Naive thymus-derived CD8-positive, alpha-beta T cell (primary cell): ENCODE measurements around the gene PCIF1. TPM values are rescaled to one million over a fixed set of nuclear protein-coding genes. Genes with fewer than 3 reads are reported as not detected.

Experiments used
- ATAC-seq, 2 donors: fragments of 150-1000 bp; cut with Tn5 transposase in 1 of 2; sonication (Bioruptor Pico), chemical (Tn5 transposase) in 1 of 2; 1 replicate in 1 of 2; 2 replicates in 1 of 2; pipeline ENCODE4 v1.10.0; 2021; ENCODE audit warnings: mild to moderate bottlenecking in 2 of 2, moderate library complexity in 2 of 2
- POLR2A ChIA-PET: fragments of 350-600 bp; sonication (Branson Sonifier 250); formaldehyde crosslinking; loops from one replicate; lab custom pipeline; 2021; ENCODE audit warnings: antibody characterized with exemption; lab: Charles Lee
- DNase-seq, 10 donors: peaks; one replicate each; pipeline versions ENCODE4 v3.0.0 to v3.0.0-alpha.2; 2020 to 2022
- H3K27ac Mint-ChIP-seq, 10 donors: one replicate each; pipeline ENCODE4 v1.8.0; 2020 to 2022; ENCODE audit warnings: mild to moderate bottlenecking in 10 of 10, mixed read lengths in 10 of 10, moderate library complexity in 4 of 10, inconsistent platforms in 1 of 10
- H3K27me3 Mint-ChIP-seq, 5 donors: one replicate each; pipeline ENCODE4 v1.8.0; 2021 to 2022; ENCODE audit warnings: mixed read lengths in 5 of 5
- H3K36me3 Mint-ChIP-seq, 3 donors: one replicate each; pipeline ENCODE4 v1.8.0; 2020 to 2022; ENCODE audit warnings: mixed read lengths in 3 of 3, mild to moderate bottlenecking in 2 of 3, inconsistent platforms in 1 of 3
- H3K4me1 Mint-ChIP-seq, 4 donors: one replicate each; pipeline ENCODE4 v1.8.0; 2021 to 2022; ENCODE audit warnings: mixed read lengths in 4 of 4
- H3K4me3 Mint-ChIP-seq, 10 donors: one replicate each; pipeline ENCODE4 v1.8.0; 2020 to 2022; ENCODE audit warnings: mild to moderate bottlenecking in 10 of 10, mixed read lengths in 10 of 10, moderate library complexity in 6 of 10, inconsistent platforms in 1 of 10
- H3K9me3 Mint-ChIP-seq, 9 donors: one replicate each; pipeline ENCODE4 v1.8.0; 2020 to 2022; ENCODE audit warnings: mixed read lengths in 9 of 9, mild to moderate bottlenecking in 3 of 9, inconsistent platforms in 1 of 9, moderate library complexity in 1 of 9
- polyA plus RNA-seq, 3 donors: library from polyadenylated mRNA; unstranded; fragments of 300-500 nt; fragmentation: Illumina TruSeq; gene quantifications; one replicate each; pipeline ENCODE4 v1.2.3, GENCODE V29; 2021
- total RNA-seq, 8 experiments: library from RNA in 2 of 8; stranded (reverse) in 2 of 8; gene quantifications; one replicate each; pipeline ENCODE4 v1.2.3 and lab custom pipeline; 2021 to 2026

PCIF1 gene
- total and polyA plus RNA-seq, 5 experiments from 2014 or later: 60.8 to 94.2 (median 78.7) TPM

GRCh38 chr20:45967551-45968080 is 33.1 kb downstream of the PCIF1 start:
- DNase-seq: no peak

DNA sequence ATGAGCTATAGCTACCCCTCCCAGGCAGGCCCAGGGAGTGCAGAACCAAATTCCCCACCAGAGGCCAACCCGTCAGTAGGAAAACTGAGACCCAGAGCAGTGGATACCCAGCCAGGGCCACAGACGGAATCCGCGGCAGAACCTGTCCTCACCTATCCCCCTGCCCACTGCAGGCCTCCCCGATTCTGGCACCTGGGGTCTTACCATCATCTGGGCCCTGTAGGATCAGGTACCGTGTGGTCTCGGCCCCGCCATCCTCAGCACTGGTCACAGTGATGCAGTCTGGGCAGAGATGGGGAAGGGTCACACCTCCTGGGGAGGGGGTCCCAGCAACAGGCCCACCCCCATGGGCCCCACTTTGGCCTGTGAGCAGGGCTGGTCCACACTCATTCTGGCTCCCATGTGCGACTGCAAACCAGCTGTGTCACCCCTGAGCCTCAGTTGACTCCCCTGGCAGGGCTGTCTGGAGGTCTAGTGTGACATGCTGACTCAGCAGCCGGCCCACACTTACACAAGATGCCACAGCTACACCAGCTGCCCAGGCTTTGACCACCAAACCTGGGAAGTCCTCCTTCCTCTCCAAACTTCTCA is 33.7 kb downstream of the PCIF1 start:
- peak overlapping the region in 3 of 10 donors; percentile 9 to 20 (median 18) for H3K27ac Mint-ChIP-seq
- peaks cover 0 to 4% (median 0%) of the 10 kb centered on the region in 9 donors for H3K9me3 Mint-ChIP-seq
- no peak for DNase-seq
- peaks cover 0 to 5% (median 0%) of the 10 kb centered on the region in 5 donors for H3K27me3 Mint-ChIP-seq
- H3K36me3 Mint-ChIP-seq: peaks cover 0 to 50% (median 0%) of the 10 kb centered on the region in 3 donors
- H3K4me3 Mint-ChIP-seq: no peak overlapping the region
- POLR2A ChIA-PET: interaction anchor here (4.2 to 8.6 kb wide), 2 partner anchors 15 to 32 kb away, joined by 23 to 216 read pairs; partner anchors contain the start of gene PCIF1
- ATAC-seq: no peak
- peaks cover 12 to 27% (median 23%) of the 10 kb centered on the region in 4 donors for H3K4me1 Mint-ChIP-seq

More at GRCh38 chr20:45967551-45968080, 33.1 kb downstream of the PCIF1 start:
- no peak for ATAC-seq
- H3K27me3 Mint-ChIP-seq: peaks cover 0 to 5% (median 0%) of the 10 kb centered on the region in 5 donors
- no peak overlapping the region for H3K27ac Mint-ChIP-seq
- peaks cover 0 to 55% (median 0%) of the 10 kb centered on the region in 3 donors for H3K36me3 Mint-ChIP-seq
- no peak overlapping the region for H3K4me3 Mint-ChIP-seq
- POLR2A ChIA-PET: no interaction called here
- peaks cover 13 to 27% (median 21%) of the 10 kb centered on the region in 4 donors for H3K4me1 Mint-ChIP-seq
- H3K9me3 Mint-ChIP-seq: peaks cover 0 to 4% (median 0%) of the 10 kb centered on the region in 9 donors

- peak overlapping the region in 6 of 10 donors; percentile 29 to 100 (median 85) for H3K27ac Mint-ChIP-seq
- DNase-seq (no peak), ATAC-seq (no peak)
- POLR2A ChIA-PET: interaction anchor here (0.7 to 8.6 kb wide), 9 partner anchors 8 to 112 kb away, joined by 3 to 216 read pairs (median 9); partner anchors contain the start of genes ACOT8, CTSA, NEURL2 and PCIF1
- H3K27me3 Mint-ChIP-seq: peaks cover 0 to 5% (median 0%) of the 10 kb centered on the region in 5 donors
- H3K4me1 Mint-ChIP-seq: peaks cover 12 to 26% (median 23%) of the 10 kb centered on the region in 4 donors
- H3K4me3 Mint-ChIP-seq: peak overlapping the region in 4 of 10 donors; percentile 12 to 98 (median 56)
- peaks cover 0 to 4% (median 0%) of the 10 kb centered on the region in 9 donors for H3K9me3 Mint-ChIP-seq
- H3K36me3 Mint-ChIP-seq: peaks cover 0 to 42% (median 0%) of the 10 kb centered on the region in 3 donors
These were observed 34.6 kb downstream of the PCIF1 start for GRCh38 chr20:45968801-45969711.

GRCh38 chr20:45969712-45970634 is 35.5 kb downstream of the PCIF1 start:
- ATAC-seq (no peak), DNase-seq (peak in 3 of 10 donors; percentile 21 to 31 (median 23))
- peak overlapping the region; percentile 89 to 98 (median 95) for H3K4me3 Mint-ChIP-seq
- peaks cover 12 to 26% (median 23%) of the 10 kb centered on the region in 4 donors for H3K4me1 Mint-ChIP-seq
- POLR2A ChIA-PET: interaction anchor here (0.6 to 8.6 kb wide), 21 partner anchors 8 to 964 kb away, joined by 3 to 216 read pairs (median 5); partner anchors contain the start of genes ACOT8, CTSA, DNTTIP1 and NEURL2
- H3K36me3 Mint-ChIP-seq: peaks cover 0 to 36% (median 0%) of the 10 kb centered on the region in 3 donors
- peak overlapping the region; percentile 86 to 100 (median 100) for H3K27ac Mint-ChIP-seq
- H3K9me3 Mint-ChIP-seq: peaks cover 0 to 4% (median 0%) of the 10 kb centered on the region in 9 donors
- peaks cover 0 to 5% (median 0%) of the 10 kb centered on the region in 5 donors for H3K27me3 Mint-ChIP-seq

DNA sequence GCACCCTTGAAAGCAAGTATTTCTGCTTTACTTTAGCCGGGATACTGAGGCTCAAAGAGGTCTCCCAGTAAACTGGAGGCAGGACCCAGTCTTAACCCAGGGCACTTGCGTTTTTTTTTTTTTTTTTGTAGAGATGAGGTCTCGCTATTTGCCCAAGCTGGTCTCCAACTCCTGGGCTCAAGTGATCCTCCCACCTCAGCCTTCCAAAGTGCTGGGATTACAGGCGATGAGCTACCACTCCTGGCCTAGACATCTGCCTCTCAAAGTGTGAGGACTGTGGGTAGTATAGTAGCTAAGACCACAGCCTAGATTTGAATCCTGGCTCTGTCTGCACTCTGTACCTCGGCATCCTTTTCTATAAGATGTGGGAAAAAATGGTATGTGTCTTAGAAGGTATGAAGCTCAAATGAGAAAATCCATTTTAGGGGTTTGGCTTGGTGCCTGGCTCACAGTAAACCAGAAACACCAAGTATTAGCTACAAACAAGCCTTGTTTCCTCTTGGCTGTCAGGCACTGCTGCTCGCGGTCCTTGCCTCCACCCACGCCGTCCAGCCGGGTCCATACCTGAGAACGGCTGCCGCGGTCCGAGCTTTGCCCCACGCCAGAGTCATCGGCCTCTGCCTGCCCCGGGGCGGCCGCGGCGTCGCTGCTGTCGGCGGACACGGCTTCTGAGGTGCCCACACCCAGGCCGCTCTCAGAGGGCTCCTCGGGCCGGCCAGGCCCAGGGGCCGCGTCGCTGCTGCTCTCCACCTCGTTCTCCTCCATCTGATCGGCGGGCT is 36.4 kb downstream of the PCIF1 start:
- POLR2A ChIA-PET: interaction anchor here (0.6 to 8.6 kb wide), 28 partner anchors 9 to 965 kb away, joined by 3 to 216 read pairs (median 4); partner anchors contain the start of genes ACOT8, CTSA, DNTTIP1 and NEURL2
- H3K27ac Mint-ChIP-seq: peak overlapping the region; percentile 86 to 100 (median 100)
- H3K4me1 Mint-ChIP-seq: peaks cover 12 to 26% (median 23%) of the 10 kb centered on the region in 4 donors
- peaks cover 0 to 5% (median 0%) of the 10 kb centered on the region in 5 donors for H3K27me3 Mint-ChIP-seq
- peaks cover 0 to 4% (median 0%) of the 10 kb centered on the region in 9 donors for H3K9me3 Mint-ChIP-seq
- peak; percentile 11 to 21 for ATAC-seq
- H3K4me3 Mint-ChIP-seq: peak overlapping the region; percentile 89 to 98 (median 95)
- DNase-seq: peak in 8 of 10 donors; percentile 17 to 58 (median 35)
- peaks cover 0 to 29% (median 0%) of the 10 kb centered on the region in 3 donors for H3K36me3 Mint-ChIP-seq

DNA sequence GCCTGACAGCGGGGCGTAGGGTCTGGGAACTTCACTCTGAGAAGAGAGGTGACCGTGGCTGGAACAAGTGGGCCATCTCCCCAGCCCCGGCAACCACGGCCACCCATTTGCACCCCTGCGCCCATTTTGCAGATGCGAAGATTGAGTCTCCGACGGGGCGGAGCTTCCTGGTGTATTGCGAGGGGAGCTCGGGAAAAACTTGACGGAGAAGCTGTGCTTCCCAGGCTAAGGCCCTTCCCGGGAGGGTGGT is 36.9 kb downstream of the PCIF1 start:
- DNase-seq (no peak), ATAC-seq (peak in 1 of 2 donors; percentile 1)
- Mint-ChIP-seq H3K27ac (peak overlapping the region; percentile 84 to 100 (median 100)), H3K36me3 (peaks cover 0 to 26% (median 0%) of the 10 kb centered on the region in 3 donors), H3K4me1 (peaks cover 12 to 26% (median 23%) of the 10 kb centered on the region in 4 donors), H3K9me3 (peaks cover 0 to 4% (median 0%) of the 10 kb centered on the region in 9 donors), H3K27me3 (peaks cover 0 to 5% (median 0%) of the 10 kb centered on the region in 5 donors), H3K4me3 (peak overlapping the region; percentile 89 to 98 (median 95))
- POLR2A ChIA-PET: interaction anchor here (0.7 to 8.6 kb wide), 23 partner anchors 12 to 1386 kb away, joined by 3 to 216 read pairs (median 5); partner anchors contain the start of genes ACOT8, CTSA, DNTTIP1 and NEURL2

DNA sequence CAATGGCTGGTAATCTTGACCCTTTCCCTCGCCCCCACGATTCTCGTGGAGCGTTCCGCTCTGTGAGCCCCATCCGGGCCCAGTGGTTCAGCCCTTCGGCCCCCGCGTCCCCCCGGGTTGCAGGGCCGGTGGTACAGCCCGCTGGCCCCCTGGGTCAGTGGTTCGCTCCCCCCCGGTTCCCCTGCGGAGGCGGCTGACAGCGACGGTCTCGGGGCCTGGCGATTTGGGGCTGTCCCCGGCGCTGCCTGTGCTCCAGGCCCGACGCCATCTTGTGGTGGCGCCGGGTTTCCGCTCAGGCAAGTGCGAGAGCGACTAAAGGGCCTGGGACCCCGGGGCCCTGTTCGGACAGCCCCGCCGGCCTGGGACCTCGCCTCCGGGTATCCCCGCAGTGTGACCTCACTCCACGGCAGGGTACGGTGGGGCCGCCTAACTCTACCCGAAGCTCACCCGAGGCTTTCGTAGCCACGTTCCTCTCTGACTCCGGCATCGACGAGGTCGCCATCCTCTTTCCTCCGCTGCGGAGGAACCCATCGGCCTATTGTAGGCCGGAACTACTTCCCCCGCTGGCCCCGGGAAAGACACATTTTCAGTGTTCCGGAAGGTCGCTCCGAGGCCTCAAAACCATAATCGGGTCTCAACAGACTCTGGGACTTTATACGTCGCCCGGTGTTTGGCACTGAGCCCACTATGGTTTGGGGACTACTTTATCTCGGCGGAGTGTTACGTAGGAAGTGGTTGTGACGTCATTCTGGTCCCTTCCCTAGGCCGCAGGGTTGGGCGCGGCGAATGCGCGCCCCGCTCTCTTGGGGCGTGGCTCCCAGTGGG is 37.4 kb downstream of the PCIF1 start, which contains the start of gene ZNF335:
Gene ZNF335, minus strand, starts transcription at position 529 of the 825 bp plus-strand sequence. CDS start 793 bp downstream, outside the sequence.
- Mint-ChIP-seq H3K27me3 (peaks cover 0 to 5% (median 0%) of the 10 kb centered on the region in 5 donors), H3K9me3 (peaks cover 0 to 4% (median 0%) of the 10 kb centered on the region in 9 donors), H3K36me3 (peaks cover 0 to 21% (median 0%) of the 10 kb centered on the region in 3 donors), H3K4me1 (peaks cover 12 to 26% (median 23%) of the 10 kb centered on the region in 4 donors), H3K4me3 (peak within 1 kb of the TSS; percentile 89 to 98 (median 95)), H3K27ac (peak within 1 kb of the TSS; percentile 99 to 100 (median 100))
- DNase-seq: peak; percentile 86 to 100 (median 94)
- POLR2A ChIA-PET: interaction anchor here (0.7 to 8.6 kb wide), 23 partner anchors 11 to 1385 kb away, joined by 3 to 216 read pairs (median 4); partner anchors contain the start of genes ACOT8, CTSA, DNTTIP1 and NEURL2
- peak; percentile 79 to 83 for ATAC-seq

- Mint-ChIP-seq H3K4me3 (peak overlapping the region; percentile 89 to 98 (median 95)), H3K9me3 (peaks cover 0 to 4% (median 0%) of the 10 kb centered on the region in 9 donors), H3K27ac (peak overlapping the region; percentile 99 to 100 (median 100)), H3K27me3 (peaks cover 0 to 5% (median 0%) of the 10 kb centered on the region in 5 donors), H3K36me3 (peaks cover 0 to 13% (median 0%) of the 10 kb centered on the region in 3 donors), H3K4me1 (peaks cover 12 to 26% (median 23%) of the 10 kb centered on the region in 4 donors)
- POLR2A ChIA-PET: interaction anchor here (0.7 to 8.6 kb wide), 15 partner anchors 11 to 1385 kb away, joined by 3 to 216 read pairs (median 4); partner anchors contain the start of genes ACOT8, CTSA, NEURL2 and PCIF1
- DNase-seq: no peak
- no peak for ATAC-seq
These were observed 38.2 kb downstream of the PCIF1 start for GRCh38 chr20:45972500-45973183.
